Occipital lobe (tissue), 2 donors: ENCODE data around the gene SDS. TPM values are rescaled to one million over a fixed set of nuclear protein-coding genes. Genes with fewer than 3 reads are reported as not detected.
"Not testable (repeated sequence)": the region's sequence is repeated elsewhere in the genome, so short reads cannot be mapped to it uniquely, and the experiment has no call there.

Experiments
- DNase-seq: peaks from one replicate; lab custom pipeline; 2025; lab: John Stamatoyannopoulos, UW
- total RNA-seq: library from RNA; depleted of rRNA; stranded (reverse); fragments of >200 nt; gene quantifications from one replicate; pipeline ENCODE4 v1.2.3, GENCODE V29; 2014

The SDS gene
- total RNA-seq, 1 donor from 2014 or later, result 0.62 TPM

GRCh38 chr12:113381220-113381619, 22.5 kb downstream of the SDS start:
- DNase-seq, result no peak

GRCh38 chr12:113378291-113378690, 25.4 kb downstream of the SDS start:
- DNase-seq, result no peak

- no peak for DNase-seq
Measured at GRCh38 chr12:113374823-113375428, 28.8 kb downstream of the SDS start.

GRCh38 chr12:113373969-113374368, 29.7 kb downstream of the SDS start:
- DNase-seq, result no peak

- DNase-seq, result no peak
Measured at GRCh38 chr12:113373440-113373839, 30.2 kb downstream of the SDS start.

GRCh38 chr12:113372371-113372770, 31.3 kb downstream of the SDS start:
- DNase-seq, result no peak

- no peak for DNase-seq
Measured at GRCh38 chr12:113371808-113372207, 31.9 kb downstream of the SDS start.

GRCh38 chr12:113370923-113371682, 32.6 kb downstream of the SDS start:
- no peak for DNase-seq

GRCh38 chr12:113369391-113369985, 34.2 kb downstream of the SDS start:
- no peak for DNase-seq

- no peak for DNase-seq
Measured at GRCh38 chr12:113368331-113368730, 35.4 kb downstream of the SDS start.

- no peak for DNase-seq
Measured at GRCh38 chr12:113366827-113367226, 36.9 kb downstream of the SDS start.

GRCh38 chr12:113365639-113366395, 37.9 kb downstream of the SDS start:
- no peak for DNase-seq

GRCh38 chr12:113364698-113365097, 39.0 kb downstream of the SDS start:
- no peak for DNase-seq

- DNase-seq, result no peak
Measured at GRCh38 chr12:113361574-113362370, 41.9 kb downstream of the SDS start.

- DNase-seq, result no peak
Measured at GRCh38 chr12:113359939-113360748, 43.5 kb downstream of the SDS start.

GRCh38 chr12:113359133-113359938, 44.4 kb downstream of the SDS start:
- DNase-seq, result peak; percentile 76

- peak; percentile 92 for DNase-seq
Measured at GRCh38 chr12:113358381-113359132, 45.1 kb downstream of the SDS start, which contains the start of gene PLBD2. Gene PLBD2 (plus strand): TSS chr12:113358587. CDS start chr12:113358601, 14 bp downstream.

- DNase-seq, result not testable (repeated sequence)
Measured at GRCh38 chr12:113354192-113354591, 49.5 kb downstream of the SDS start.

GRCh38 chr12:113351089-113351488, 52.6 kb downstream of the SDS start:
- no peak for DNase-seq
